B cell (primary cell): Measurements from ENCODE around the gene UNC13D. TPM values are rescaled to one million over a fixed set of nuclear protein-coding genes. Genes with fewer than 3 reads are reported as not detected.

Source experiments
- ATAC-seq: fragments of 200-7000 bp; cut with Tn5 transposase; one replicate; pipeline ENCODE4 v1.10.0; 2021; ENCODE audit warnings: low read depth, mild to moderate bottlenecking, moderate number of reproducible peaks, moderate library complexity
- CTCF ChIA-PET: fragments of 350-600 bp; sonication (Branson Sonifier 250); formaldehyde crosslinking; loops from one replicate; lab custom pipeline; 2021; ENCODE audit warnings: antibody characterized with exemption, inconsistent platforms; lab: Charles Lee
- POLR2A ChIA-PET: fragments of 350-600 bp; sonication (Branson Sonifier 250); formaldehyde crosslinking; loops from one replicate; lab custom pipeline; 2021; ENCODE audit warnings: antibody characterized with exemption; lab: Charles Lee
- DNase-seq: peaks from one replicate; pipeline ENCODE4 v3.0.0; 2013
- H2AFZ ChIP-seq: 2 replicates; pipeline ENCODE4 v1.6.1; 2012; ENCODE audit warnings: mild to moderate bottlenecking, low read depth, low read length; ENCODE audit not compliant: insufficient read depth, poor library complexity, severe bottlenecking
- H3K27ac ChIP-seq, 2 donors: 1 replicate in 1 of 2; 2 replicates in 1 of 2; pipeline ENCODE4 v1.5.1; 2012 to 2013; ENCODE audit warnings: low read length in 2 of 2, mild to moderate bottlenecking in 2 of 2, moderate library complexity in 1 of 2
- H3K27me3 ChIP-seq, 4 experiments: fragments of 200-600 bp in 1 of 4; sonication (generic) in 1 of 4; replicated peaks in 1 of 4; 1 replicate in 2 of 4; 2 replicates in 2 of 4; pipeline versions ENCODE4 v1.6.1 to v1.7.0; 2013 to 2016; ENCODE audit warnings: low read length in 3 of 4, mild to moderate bottlenecking in 2 of 4, mixed read lengths in 1 of 4, moderate library complexity in 1 of 4; ENCODE audit not compliant: insufficient read depth in 4 of 4, control insufficient read depth in 3 of 4; ENCODE audit errors: control extremely low read depth in 1 of 4
- H3K36me3 ChIP-seq, 2 experiments: replicated peaks in 1 of 2; 1 replicate in 1 of 2; 2 replicates in 1 of 2; pipeline versions ENCODE4 v1.6.1 to v1.7.1; 2013; ENCODE audit warnings: low read length in 1 of 2; ENCODE audit not compliant: insufficient read depth in 2 of 2, control insufficient read depth in 1 of 2; ENCODE audit errors: control extremely low read depth in 1 of 2, extremely low read depth in 1 of 2
- H3K4me1 ChIP-seq, 2 donors: fragments of 200-600 bp in 1 of 2; sonication (generic) in 1 of 2; 1 replicate in 1 of 2; 2 replicates in 1 of 2; pipeline versions ENCODE4 v1.5.1 to v1.6.1; 2013 to 2017; ENCODE audit warnings: low read length in 2 of 2; ENCODE audit not compliant: control insufficient read depth in 2 of 2, insufficient read depth in 2 of 2
- H3K4me2 ChIP-seq: replicated peaks from 2 replicates; pipeline ENCODE3; 2012; ENCODE audit warnings: mild to moderate bottlenecking, low read depth, low read length; ENCODE audit not compliant: poor library complexity, severe bottlenecking
- H3K4me3 ChIP-seq, 5 experiments: fragments of 200-600 bp in 1 of 5; sonication (generic) in 1 of 5; 1 replicate in 3 of 5; 2 replicates in 2 of 5; pipeline versions ENCODE4 v1.5.1 to v1.7.0; 2011 to 2016; ENCODE audit warnings: low read length in 4 of 5, mild to moderate bottlenecking in 4 of 5, low read depth in 2 of 5, control low read depth in 1 of 5, moderate library complexity in 1 of 5; ENCODE audit not compliant: insufficient read depth in 1 of 5; ENCODE audit errors: control extremely low read depth in 1 of 5, extremely low read depth in 1 of 5
- H3K79me2 ChIP-seq: fragments of 200-600 bp; sonication (generic); one replicate; pipeline ENCODE4 v1.6.0; 2016; ENCODE audit warnings: low read length; ENCODE audit not compliant: control insufficient read depth, insufficient read depth
- H3K9ac ChIP-seq: fragments of 200-600 bp; sonication (generic); 2 replicates; pipeline ENCODE4 v1.6.1; 2017; ENCODE audit warnings: mild to moderate bottlenecking, low read length, moderate library complexity
- H3K9me3 ChIP-seq, 3 donors: one replicate each; pipeline versions ENCODE4 v1.6.1 to v1.7.1; 2013; ENCODE audit warnings: low read length in 2 of 3; ENCODE audit not compliant: control insufficient read depth in 2 of 3, insufficient read depth in 1 of 3; ENCODE audit errors: control extremely low read depth in 1 of 3
- H4K20me1 ChIP-seq: 2 replicates; pipeline ENCODE4 v1.6.0; 2012; ENCODE audit warnings: mild to moderate bottlenecking, low read length; ENCODE audit not compliant: insufficient read depth, control insufficient read depth, poor library complexity, severe bottlenecking
- H3K27ac Mint-ChIP-seq: one replicate; pipeline ENCODE4 v1.8.0; 2021; ENCODE audit warnings: mixed read lengths
- H3K27me3 Mint-ChIP-seq: one replicate; pipeline ENCODE4 v1.8.0; 2021; ENCODE audit warnings: mixed read lengths
- H3K4me1 Mint-ChIP-seq: one replicate; pipeline ENCODE4 v1.8.0; 2021; ENCODE audit warnings: mixed read lengths
- H3K4me3 Mint-ChIP-seq: one replicate; pipeline ENCODE4 v1.8.0; 2021; ENCODE audit warnings: mixed read lengths
- H3K9me3 Mint-ChIP-seq: one replicate; pipeline ENCODE4 v1.8.0; 2022; ENCODE audit warnings: mixed read lengths; ENCODE audit not compliant: insufficient read depth
- EZH2 ChIP-seq: IDR thresholded peaks from 2 replicates; pipeline ENCODE4 v1.6.1; 2012; ENCODE audit warnings: borderline replicate concordance, low read depth, mild to moderate bottlenecking, moderate library complexity, low read length; ENCODE audit not compliant: insufficient read depth, poor library complexity, severe bottlenecking
- WGBS: methylation state at CpG from one replicate; pipeline ENCODE4 v1.1.5; 2013; ENCODE audit warnings: missing lambda C conversion rate; ENCODE audit not compliant: insufficient coverage; 5-methylcytosine and 5-hydroxymethylcytosine counted together
- intact Hi-C: fragments of 100-400 bp; cut with micrococcal nuclease; formaldehyde crosslinking; loops from one replicate; pipeline ENCODE4 v1.10.0; 2022
- polyA plus RNA-seq: library from polyadenylated mRNA; depleted of rRNA; stranded (reverse); fragments of >200 nt; gene quantifications from 2 replicates; pipeline ENCODE4 v1.2.3, GENCODE V29; 2012
- total RNA-seq, 2 donors: library from RNA; stranded (reverse); fragments of 120-200 nt in 1 of 2; gene quantifications; 1 replicate in 1 of 2; 2 replicates in 1 of 2; pipeline versions ENCODE4 v1.2.3 to v1.2.4, GENCODE V29; 2013 to 2022
- TF ChIP-seq, protein P1 (sequence below): fragments of 200-600 bp; IDR thresholded peaks from one replicate; pipeline ENCODE4 v1.8.0; 2022; ENCODE audit warnings: antibody characterized with exemption, mild to moderate bottlenecking

Gene UNC13D
- total and polyA plus RNA-seq, 2 donors (not counting 1 experiment from before 2014, with no cell fraction given): 101 to 107 TPM

DNA sequence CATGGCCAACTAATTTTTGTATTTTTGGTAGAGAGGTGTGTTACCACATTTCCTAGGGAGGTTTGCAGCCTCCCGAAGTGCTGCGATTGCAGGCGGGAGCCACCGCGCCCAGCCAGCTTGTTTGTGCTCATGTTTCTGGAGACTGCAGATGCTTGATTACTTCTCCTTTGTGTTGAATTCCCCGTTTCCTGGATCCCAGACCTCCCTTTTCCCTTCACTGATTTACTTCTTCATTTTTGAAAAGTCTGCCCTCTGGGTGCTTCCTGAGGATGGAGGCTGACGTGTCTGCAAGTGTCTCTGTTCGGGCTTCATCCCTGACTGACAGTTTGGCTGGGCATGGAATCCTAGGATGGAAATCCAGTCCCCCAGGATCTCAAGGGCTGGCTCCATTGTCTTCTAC lies 41.2 kb upstream of the UNC13D start:
- no peak for TF ChIP-seq EZH2
- TF ChIP-seq, protein P1, sequence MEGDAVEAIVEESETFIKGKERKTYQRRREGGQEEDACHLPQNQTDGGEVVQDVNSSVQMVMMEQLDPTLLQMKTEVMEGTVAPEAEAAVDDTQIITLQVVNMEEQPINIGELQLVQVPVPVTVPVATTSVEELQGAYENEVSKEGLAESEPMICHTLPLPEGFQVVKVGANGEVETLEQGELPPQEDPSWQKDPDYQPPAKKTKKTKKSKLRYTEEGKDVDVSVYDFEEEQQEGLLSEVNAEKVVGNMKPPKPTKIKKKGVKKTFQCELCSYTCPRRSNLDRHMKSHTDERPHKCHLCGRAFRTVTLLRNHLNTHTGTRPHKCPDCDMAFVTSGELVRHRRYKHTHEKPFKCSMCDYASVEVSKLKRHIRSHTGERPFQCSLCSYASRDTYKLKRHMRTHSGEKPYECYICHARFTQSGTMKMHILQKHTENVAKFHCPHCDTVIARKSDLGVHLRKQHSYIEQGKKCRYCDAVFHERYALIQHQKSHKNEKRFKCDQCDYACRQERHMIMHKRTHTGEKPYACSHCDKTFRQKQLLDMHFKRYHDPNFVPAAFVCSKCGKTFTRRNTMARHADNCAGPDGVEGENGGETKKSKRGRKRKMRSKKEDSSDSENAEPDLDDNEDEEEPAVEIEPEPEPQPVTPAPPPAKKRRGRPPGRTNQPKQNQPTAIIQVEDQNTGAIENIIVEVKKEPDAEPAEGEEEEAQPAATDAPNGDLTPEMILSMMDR: no peak
- WGBS: 76% methylated on average over 7 of the region's 8 CpGs
- ChIA-PET POLR2A (no interaction called here), CTCF (interaction anchor here (0.7 to 1.6 kb wide), 3 partner anchors 8 to 136 kb away, joined by 3 to 4 read pairs (median 3); no protein-coding TSS in a partner anchor)
- Histone ChIP-seq H3K79me2 (no peaks in the 10 kb centered on the region), H3K9me3 (no peaks in the 10 kb centered on the region), H4K20me1 (no peaks in the 10 kb centered on the region), H3K36me3 (no peaks in the 10 kb centered on the region), H3K27ac (no peak overlapping the region), H3K27me3 (no peaks in the 10 kb centered on the region), H3K4me1 (no peaks in the 10 kb centered on the region), H3K4me2 (no peak overlapping the region), H2AFZ (no peak overlapping the region), H3K9ac (no peak overlapping the region), H3K4me3 (no peak overlapping the region)
- intact Hi-C loops: no loop called here
- Mint-ChIP-seq H3K27me3 (no peaks in the 10 kb centered on the region), H3K4me1 (no peaks in the 10 kb centered on the region), H3K4me3 (no peak overlapping the region), H3K27ac (no peak overlapping the region), H3K9me3 (no peaks in the 10 kb centered on the region)
- no peak for DNase-seq
- ATAC-seq: no peak

DNA sequence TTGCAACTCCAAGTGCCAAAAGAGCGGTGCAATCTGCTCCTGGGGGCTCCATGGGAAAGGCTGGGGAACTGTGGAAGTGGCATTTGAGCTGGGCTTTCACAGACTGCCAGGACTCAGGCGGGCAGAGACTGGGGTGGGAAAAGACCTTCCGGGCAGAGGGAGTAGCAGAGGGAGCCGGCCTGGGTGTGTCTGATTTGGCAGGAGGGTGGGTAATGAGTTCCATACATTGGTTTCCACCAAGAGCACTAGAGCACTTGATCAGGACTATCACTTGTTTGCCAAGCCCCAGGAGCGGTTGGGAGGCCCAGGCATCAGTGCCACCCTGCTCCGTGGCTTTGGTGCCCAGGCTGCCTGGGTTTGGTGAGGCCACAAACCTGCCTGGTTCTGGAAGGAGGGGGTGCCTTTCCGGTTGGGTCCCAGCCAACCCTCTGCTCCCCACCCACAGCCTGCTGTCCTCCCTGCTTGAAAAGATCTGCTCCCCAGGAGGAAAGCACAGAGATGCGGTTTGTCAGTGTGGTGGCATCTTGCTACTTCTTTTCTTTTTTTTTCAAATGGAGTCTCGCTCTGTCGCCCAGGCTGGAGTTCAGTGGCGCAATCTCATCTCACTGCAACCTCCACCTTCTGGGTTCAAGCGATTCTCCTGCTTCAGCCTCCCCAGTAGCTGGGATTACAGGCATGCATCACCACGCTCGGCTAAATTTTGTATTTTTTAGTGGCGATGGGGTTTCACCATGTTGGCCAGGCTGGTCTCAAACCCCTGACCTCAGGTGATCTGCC lies 37.7 kb upstream of the UNC13D start:
- no peaks in the 10 kb centered on the region for H3K36me3 ChIP-seq
- Mint-ChIP-seq H3K4me3 (no peak overlapping the region), H3K27ac (no peak overlapping the region), H3K27me3 (peaks cover 4% of the 10 kb centered on the region), H3K4me1 (peaks cover 19% of the 10 kb centered on the region), H3K9me3 (no peaks in the 10 kb centered on the region)
- intact Hi-C loops: no loop called here
- peaks cover 0 to 7% (median 1%) of the 10 kb centered on the region in 4 experiments for H3K27me3 ChIP-seq
- ATAC-seq: no peak
- no peak overlapping the region for H3K4me3 ChIP-seq
- H3K4me1 ChIP-seq: peaks cover 14 to 15% of the 10 kb centered on the region in 2 donors
- no peak for DNase-seq
- no peak overlapping the region for H3K4me2 ChIP-seq
- no peaks in the 10 kb centered on the region for H3K9me3 ChIP-seq
- TF ChIP-seq, protein P1: no peak
- no peak for TF ChIP-seq EZH2
- no peaks in the 10 kb centered on the region for H4K20me1 ChIP-seq
- WGBS: 85% methylated on average over 13 of the region's 15 CpGs
- ChIA-PET CTCF (interaction anchor here (1.5 to 1.8 kb wide), 2 partner anchors 15 to 36 kb away, joined by 4 to 6 read pairs; partner anchors contain the start of gene TRIM65), POLR2A (interaction anchor here (1.1 kb wide), 1 partner anchor 102 kb away, joined by 3 read pairs; no protein-coding TSS in a partner anchor)
- H3K27ac ChIP-seq: no peak overlapping the region
- no peaks in the 10 kb centered on the region for H3K79me2 ChIP-seq
- H3K9ac ChIP-seq: no peak overlapping the region
- no peak overlapping the region for H2AFZ ChIP-seq
